H1 (cell line): ENCODE results near the gene MCF2L2.

Experiments used
- BCL11A ChIP-seq, 2 experiments: IDR thresholded peaks; one replicate each; pipeline ENCODE4 v1.6.1; 2011; ENCODE audit warnings: low read depth in 2 of 2, low read length in 2 of 2, mild to moderate bottlenecking in 2 of 2
- CTCF ChIP-seq, 3 experiments: IDR thresholded peaks; 1 replicate in 2 of 3; 2 replicates in 1 of 3; pipeline versions ENCODE4 v1.5.1 to v1.6.1; 2011; ENCODE audit warnings: low read length in 3 of 3, mild to moderate bottlenecking in 3 of 3, inconsistent platforms in 2 of 3, low read depth in 1 of 3, moderate library complexity in 1 of 3; ENCODE audit not compliant: insufficient read depth in 1 of 3; ENCODE audit errors: control extremely low read depth in 1 of 3
- EGR1 ChIP-seq: IDR thresholded peaks from 2 replicates; pipeline ENCODE4 v1.6.1; 2011; ENCODE audit warnings: low read depth, low read length, borderline replicate concordance
- KDM5A ChIP-seq: fragments of 200-600 bp; IDR thresholded peaks from 2 replicates; pipeline ENCODE4 v1.7.1; 2012; ENCODE audit warnings: mild to moderate bottlenecking, low read length, inconsistent platforms, mixed read lengths
- POLR2AphosphoS5 ChIP-seq: IDR thresholded peaks from 2 replicates; pipeline ENCODE4 v1.6.1; 2011; ENCODE audit warnings: low read depth, low read length
- SP1 ChIP-seq: IDR thresholded peaks from 2 replicates; pipeline ENCODE4 v1.6.1; 2011; ENCODE audit warnings: low read depth, low read length
- SP2 ChIP-seq: IDR thresholded peaks from 2 replicates; pipeline ENCODE4 v1.6.1; 2012; ENCODE audit warnings: mild to moderate bottlenecking, low read length, inconsistent platforms
- SUZ12 ChIP-seq: fragments of 200-600 bp; sonication (generic); IDR thresholded peaks from 2 replicates; pipeline ENCODE4 v1.6.1; 2012; ENCODE audit warnings: mild to moderate bottlenecking, inconsistent platforms, low read length, moderate library complexity, mixed read lengths
- TAF7 ChIP-seq: optimal IDR thresholded peaks from 2 replicates; pipeline ENCODE3; 2011; ENCODE audit warnings: low read depth, mild to moderate bottlenecking, inconsistent platforms, low read length, moderate library complexity, borderline replicate concordance
- ZNF274 ChIP-seq: IDR thresholded peaks from 2 replicates; pipeline ENCODE4 v1.7.0; 2012; ENCODE audit warnings: low read length, borderline replicate concordance; ENCODE audit errors: extremely low read depth

- TF ChIP-seq TAF7 (no peak), SUZ12 (no peak; the same call in 1 of the 2 replicates), POLR2AphosphoS5 (no peak), CTCF (IDR thresholded peaks at IDR 0.05; ENCODE audit: control extremely low read depth in 1 of 3, insufficient read depth in 1 of 3, low read depth in 1 of 3, low read length in 3 of 3) (no peak), KDM5A (no peak), SP2 (no peak), SP1 (no peak), ZNF274 (no peak), BCL11A (IDR thresholded peaks at IDR 0.05; ENCODE audit: low read depth in 2 of 2, low read length in 2 of 2) (no peak), EGR1 (no peak)
Measured at GRCh38 chr3:183252973-183253527, 175.4 kb downstream of the MCF2L2 start, which contains the start of gene B3GNT5.
